Ovary (tissue), 9 donors: ENCODE data around the gene AMMECR1. TPM values are rescaled to one million over a fixed set of nuclear protein-coding genes. Genes with fewer than 3 reads are reported as not detected.

Source experiments
- DNase-seq, 5 donors: peaks; one replicate each; pipeline ENCODE4 v3.0.0-alpha.2; 2019 to 2020
- H3K27ac ChIP-seq, 2 donors: fragments of 200-600 bp; one replicate each; pipeline versions ENCODE4 v1.5.1 to v1.8.0; 2019 to 2022
- H3K27me3 ChIP-seq: fragments of 200-600 bp; one replicate; pipeline ENCODE4 v1.8.0; 2022
- H3K36me3 ChIP-seq: fragments of 200-600 bp; sonication (generic); one replicate; pipeline ENCODE4 v1.5.1; 2019
- H3K4me1 ChIP-seq: one replicate; pipeline ENCODE4 v1.8.1; 2013; ENCODE audit warnings: mild to moderate bottlenecking, moderate library complexity; ENCODE audit not compliant: insufficient read depth
- H3K4me3 ChIP-seq: fragments of 200-600 bp; sonication (generic); one replicate; pipeline ENCODE4 v1.5.1; 2017
- H3K9me3 ChIP-seq, 2 donors: fragments of 200-600 bp in 1 of 2; sonication (generic) in 1 of 2; one replicate each; pipeline versions ENCODE4 v1.5.1 to v1.8.1; 2013 to 2019; ENCODE audit warnings: mild to moderate bottlenecking in 1 of 2, moderate library complexity in 1 of 2
- EP300 ChIP-seq: sonication (generic); formaldehyde crosslinking; IDR thresholded peaks from one replicate; pipeline ENCODE4 v1.6.1; 2017; ENCODE audit warnings: antibody characterized with exemption
- POLR2A ChIP-seq: fragments of 450-650 bp; IDR thresholded peaks from one replicate; pipeline ENCODE4 v1.6.1; 2017; ENCODE audit warnings: antibody characterized with exemption, mild to moderate bottlenecking, moderate library complexity
- WGBS, 3 donors: extraction: QIAGEN DNeasy Blood & Tissue Kit in 1 of 3; methylation state at CpG; one replicate each; pipeline versions ENCODE4 v1.1.5 to v1.1.7; 2013 to 2017; 5-methylcytosine and 5-hydroxymethylcytosine counted together
- intact Hi-C, 4 donors: fragments of 100-400 bp; cut with DNase I; formaldehyde crosslinking; loops; one replicate each; pipeline versions ENCODE4 v1.11.0 to v1.15.1; 2022 to 2023
- polyA plus RNA-seq, 2 donors: library from polyadenylated mRNA; stranded (reverse); fragments of 200-250 nt in 1 of 2; fragments of 350-450 nt in 1 of 2; fragmentation: Illumina TruSeq in 1 of 2; extraction: RNeasy Lipid Tissue Mini Kit (QIAGEN cat#74804) in 1 of 2; gene quantifications; one replicate each; pipeline ENCODE4 v1.2.3, GENCODE V29; 2013 to 2014
- total RNA-seq, 7 donors: library from RNA; depleted of rRNA in 2 of 7; stranded (reverse); fragments of >200 nt in 2 of 7; fragmentation: NEBNext Ultra II Directional in 3 of 7; extraction: Animal tissue kit (Norgen Biotek cat#: 25700) in 3 of 7; gene quantifications; one replicate each; pipeline versions ENCODE4 v1.1.0 to v1.2.4, GENCODE V29; 2016 to 2023
- TF ChIP-seq, protein P1 (sequence below), 3 donors: fragments of 450-650 bp in 2 of 3; fragments of 200-600 bp in 1 of 3; IDR thresholded peaks; one replicate each; pipeline versions ENCODE4 v1.5.1 to v1.8.0; 2016 to 2022; ENCODE audit warnings: antibody characterized with exemption in 3 of 3, mild to moderate bottlenecking in 1 of 3
- donor health status: DM: no; HTN: no; CAD: no; lungs with moderate emphysema.
- donor health status: DM: no; HTN: no; CAD: no.
- donor health status: Bipolar disorder and iron deficiency.
- donor health status: DM: yes; HTN: yes; CAD: no.
- donor health status: DM: no; HTN: no; CAD: no.
- donor health status: DM: yes; HTN: yes; CAD: no.

Gene AMMECR1
- total and polyA plus RNA-seq, 9 donors = 3.9 to 19.2 (median 12.3) TPM

- Histone ChIP-seq H3K36me3 (no peaks in the 10 kb centered on the region), H3K9me3 (no peaks in the 10 kb centered on the region), H3K27ac (no peak overlapping the region), H3K4me3 (no peak overlapping the region), H3K27me3 (no peaks in the 10 kb centered on the region), H3K4me1 (no peaks in the 10 kb centered on the region)
- WGBS, 3 donors = 39 to 52% (median 47%) methylated on average over 5 of the region's 5 CpGs
- no peak for TF ChIP-seq POLR2A
- no peak for TF ChIP-seq EP300
- TF ChIP-seq, protein P1, sequence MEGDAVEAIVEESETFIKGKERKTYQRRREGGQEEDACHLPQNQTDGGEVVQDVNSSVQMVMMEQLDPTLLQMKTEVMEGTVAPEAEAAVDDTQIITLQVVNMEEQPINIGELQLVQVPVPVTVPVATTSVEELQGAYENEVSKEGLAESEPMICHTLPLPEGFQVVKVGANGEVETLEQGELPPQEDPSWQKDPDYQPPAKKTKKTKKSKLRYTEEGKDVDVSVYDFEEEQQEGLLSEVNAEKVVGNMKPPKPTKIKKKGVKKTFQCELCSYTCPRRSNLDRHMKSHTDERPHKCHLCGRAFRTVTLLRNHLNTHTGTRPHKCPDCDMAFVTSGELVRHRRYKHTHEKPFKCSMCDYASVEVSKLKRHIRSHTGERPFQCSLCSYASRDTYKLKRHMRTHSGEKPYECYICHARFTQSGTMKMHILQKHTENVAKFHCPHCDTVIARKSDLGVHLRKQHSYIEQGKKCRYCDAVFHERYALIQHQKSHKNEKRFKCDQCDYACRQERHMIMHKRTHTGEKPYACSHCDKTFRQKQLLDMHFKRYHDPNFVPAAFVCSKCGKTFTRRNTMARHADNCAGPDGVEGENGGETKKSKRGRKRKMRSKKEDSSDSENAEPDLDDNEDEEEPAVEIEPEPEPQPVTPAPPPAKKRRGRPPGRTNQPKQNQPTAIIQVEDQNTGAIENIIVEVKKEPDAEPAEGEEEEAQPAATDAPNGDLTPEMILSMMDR (IDR thresholded peaks at IDR 0.05) = no peak
- DNase-seq = peak in 4 of 5 donors; percentile 48 to 69 (median 59)
- intact Hi-C loops = no loop called here
Observed at GRCh38 chrX:110180176-110180927, 137.5 kb downstream of the AMMECR1 start.

- H3K27me3 ChIP-seq = no peaks in the 10 kb centered on the region
- H3K27ac ChIP-seq = no peak overlapping the region
- intact Hi-C loops = loop anchor here in 1 of 4 donors (10.0 kb wide), 1 partner anchor 136 kb away; the partner anchor contains the start of gene AMMECR1
- TF ChIP-seq, protein P1 (IDR thresholded peaks at IDR 0.05) = no peak
- TF ChIP-seq EP300 (no peak), POLR2A (no peak)
- H3K4me3 ChIP-seq = no peak overlapping the region
- 78 to 83% (median 79%) methylated on average over 5 of the region's 5 CpGs for WGBS, 3 donors
- peaks cover 3% of the 10 kb centered on the region for H3K4me1 ChIP-seq
- H3K9me3 ChIP-seq = no peaks in the 10 kb centered on the region
- no peaks in the 10 kb centered on the region for H3K36me3 ChIP-seq
- no peak for DNase-seq
Observed at GRCh38 chrX:110178179-110178865, 139.6 kb downstream of the AMMECR1 start.

GRCh38 chrX:110175696-110176095 lies 142.2 kb downstream of the AMMECR1 start:
- no peaks in the 10 kb centered on the region for H3K36me3 ChIP-seq
- 65 to 73% (median 69%) methylated on average over 3 of the region's 3 CpGs for WGBS, 3 donors
- H3K4me1 ChIP-seq = peaks cover 12% of the 10 kb centered on the region
- H3K27me3 ChIP-seq = no peaks in the 10 kb centered on the region
- intact Hi-C loops = loop anchor here in 1 of 4 donors (10.0 kb wide), 1 partner anchor 139 kb away; the partner anchor contains the start of gene AMMECR1
- no peak overlapping the region for H3K4me3 ChIP-seq
- no peak overlapping the region for H3K27ac ChIP-seq
- DNase-seq = no peak
- H3K9me3 ChIP-seq = no peaks in the 10 kb centered on the region
- TF ChIP-seq, protein P1 (IDR thresholded peaks at IDR 0.05) = no peak
- TF ChIP-seq EP300 = no peak
- no peak for TF ChIP-seq POLR2A

- H3K4me1 ChIP-seq = peaks cover 12% of the 10 kb centered on the region
- no peak overlapping the region for H3K4me3 ChIP-seq
- H3K9me3 ChIP-seq = no peaks in the 10 kb centered on the region
- no peak overlapping the region for H3K27ac ChIP-seq
- intact Hi-C loops = loop anchor here in 1 of 4 donors (10.0 kb wide), 1 partner anchor 140 kb away; the partner anchor contains the start of gene AMMECR1
- no peaks in the 10 kb centered on the region for H3K27me3 ChIP-seq
- DNase-seq = no peak
- 65 to 79% (median 68%) methylated on average over 4 of the region's 4 CpGs for WGBS, 3 donors
- TF ChIP-seq POLR2A = no peak
- TF ChIP-seq, protein P1 (IDR thresholded peaks at IDR 0.05) = no peak
- TF ChIP-seq EP300 = no peak
- H3K36me3 ChIP-seq = no peaks in the 10 kb centered on the region
Observed at GRCh38 chrX:110175146-110175545, 142.7 kb downstream of the AMMECR1 start.
